Lower leg skin (tissue), 3 donors: ENCODE data around the gene OR10A3.

ENCODE experiments used
- POLR2A ChIP-seq, 2 donors: fragments of 450-650 bp; IDR thresholded peaks; one replicate each; pipeline ENCODE4 v1.6.1; 2016 to 2017; ENCODE audit warnings: antibody characterized with exemption in 2 of 2, mild to moderate bottlenecking in 1 of 2, moderate library complexity in 1 of 2
- TF ChIP-seq, protein P1 (sequence below), 3 donors: fragments of 450-650 bp; IDR thresholded peaks; one replicate each; pipeline ENCODE4 v1.5.1; 2016; ENCODE audit warnings: antibody characterized with exemption in 3 of 3, mild to moderate bottlenecking in 3 of 3, moderate library complexity in 2 of 3

GRCh38 chr11:7964873-7965272, 23.4 kb upstream of the OR10A3 start:
- no peak for TF ChIP-seq POLR2A (IDR thresholded peaks at IDR 0.05)
- TF ChIP-seq, protein P1, sequence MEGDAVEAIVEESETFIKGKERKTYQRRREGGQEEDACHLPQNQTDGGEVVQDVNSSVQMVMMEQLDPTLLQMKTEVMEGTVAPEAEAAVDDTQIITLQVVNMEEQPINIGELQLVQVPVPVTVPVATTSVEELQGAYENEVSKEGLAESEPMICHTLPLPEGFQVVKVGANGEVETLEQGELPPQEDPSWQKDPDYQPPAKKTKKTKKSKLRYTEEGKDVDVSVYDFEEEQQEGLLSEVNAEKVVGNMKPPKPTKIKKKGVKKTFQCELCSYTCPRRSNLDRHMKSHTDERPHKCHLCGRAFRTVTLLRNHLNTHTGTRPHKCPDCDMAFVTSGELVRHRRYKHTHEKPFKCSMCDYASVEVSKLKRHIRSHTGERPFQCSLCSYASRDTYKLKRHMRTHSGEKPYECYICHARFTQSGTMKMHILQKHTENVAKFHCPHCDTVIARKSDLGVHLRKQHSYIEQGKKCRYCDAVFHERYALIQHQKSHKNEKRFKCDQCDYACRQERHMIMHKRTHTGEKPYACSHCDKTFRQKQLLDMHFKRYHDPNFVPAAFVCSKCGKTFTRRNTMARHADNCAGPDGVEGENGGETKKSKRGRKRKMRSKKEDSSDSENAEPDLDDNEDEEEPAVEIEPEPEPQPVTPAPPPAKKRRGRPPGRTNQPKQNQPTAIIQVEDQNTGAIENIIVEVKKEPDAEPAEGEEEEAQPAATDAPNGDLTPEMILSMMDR (IDR thresholded peaks at IDR 0.05): no peak
